ENCODE data around the gene CPM. TPM values are rescaled to one million over a fixed set of nuclear protein-coding genes. Genes with fewer than 3 reads are reported as not detected.

Gene CPM
- polyA plus RNA-seq, 1 donor (not counting 4 experiments of a cell fraction or from before 2014, with no cell fraction given), result 2.5 TPM

GRCh38 chr12:68945255-68945654, 12.3 kb upstream of the CPM start:
- FAIRE-seq, result no peak
- DNase-seq (ENCODE audit: low read depth, low spot score), result no peak
- no peak overlapping the region for H3K27ac ChIP-seq (ENCODE audit: control insufficient read depth, insufficient read depth, low read length)

GRCh38 chr12:68944296-68945076, 11.5 kb upstream of the CPM start:
- H3K36me3 ChIP-seq (ENCODE audit: control insufficient read depth in 2 of 2, extremely low read depth in 1 of 2, insufficient read depth in 2 of 2, low read length in 2 of 2), result no peaks in the 10 kb centered on the region
- H3K4me3 ChIP-seq (ENCODE audit: control insufficient read depth in 2 of 3, extremely low read depth in 1 of 3, insufficient read depth in 2 of 3, low read depth in 1 of 3, low read length in 3 of 3), result no peak overlapping the region
- DNase-seq (ENCODE audit: low read depth, low spot score) (no peak), FAIRE-seq (no peak)
- H3K27me3 ChIP-seq (ENCODE audit: control insufficient read depth, extremely low read depth, insufficient read depth, low read length), result no peaks in the 10 kb centered on the region
- H3K4me2 ChIP-seq (ENCODE audit: control insufficient read depth, extremely low read depth, insufficient read depth, low read depth, low read length), result no peak overlapping the region
- no peaks in the 10 kb centered on the region for H3K4me1 ChIP-seq (ENCODE audit: control insufficient read depth, extremely low read depth, insufficient read depth, low read length)
- no peak overlapping the region for H2AFZ ChIP-seq (ENCODE audit: control insufficient read depth, low read length)
- H3K79me2 ChIP-seq (ENCODE audit: control insufficient read depth, insufficient read depth, low read length), result no peaks in the 10 kb centered on the region
- no peaks in the 10 kb centered on the region for H3K9me3 ChIP-seq (ENCODE audit: control insufficient read depth, low read depth, low read length)
- H3K9ac ChIP-seq (ENCODE audit: control insufficient read depth, extremely low read depth, insufficient read depth, low read length), result no peak overlapping the region
- H4K20me1 ChIP-seq (ENCODE audit: control insufficient read depth, extremely low read depth, insufficient read depth, low read length), result no peaks in the 10 kb centered on the region
- dilution Hi-C loops (cut with MboI; ENCODE audit: extremely low pct_ligation_motif_present, low sequenced_read_pairs), result no loop called here
- no peak for TF ChIP-seq EZH2 (IDR thresholded peaks at IDR 0.05; ENCODE audit: low read length)
- TF ChIP-seq CTCF (optimal IDR thresholded peaks at IDR 0.05 in 1 of 3, IDR thresholded peaks at IDR 0.05 in 1 of 3, conservative IDR thresholded peaks at IDR 0.05 in 1 of 3; ENCODE audit: extremely low read depth in 1 of 3, insufficient read depth in 2 of 3, low read length in 3 of 3), result no peak
- H3K27ac ChIP-seq (ENCODE audit: control insufficient read depth, insufficient read depth, low read length), result no peak overlapping the region
- H3K9me1 ChIP-seq (ENCODE audit: control insufficient read depth, extremely low read depth, insufficient read depth, low read length), result no peaks in the 10 kb centered on the region

More at GRCh38 chr12:68945255-68945654, 12.3 kb upstream of the CPM start:
- Histone ChIP-seq H4K20me1 (ENCODE audit: control insufficient read depth, extremely low read depth, insufficient read depth, low read length) (no peaks in the 10 kb centered on the region), H3K79me2 (ENCODE audit: control insufficient read depth, insufficient read depth, low read length) (no peaks in the 10 kb centered on the region), H3K9me3 (ENCODE audit: control insufficient read depth, low read depth, low read length) (no peaks in the 10 kb centered on the region), H2AFZ (ENCODE audit: control insufficient read depth, low read length) (no peak overlapping the region), H3K36me3 (ENCODE audit: control insufficient read depth in 2 of 2, extremely low read depth in 1 of 2, insufficient read depth in 2 of 2, low read length in 2 of 2) (no peaks in the 10 kb centered on the region), H3K4me1 (ENCODE audit: control insufficient read depth, extremely low read depth, insufficient read depth, low read length) (no peaks in the 10 kb centered on the region), H3K27me3 (ENCODE audit: control insufficient read depth, extremely low read depth, insufficient read depth, low read length) (no peaks in the 10 kb centered on the region), H3K4me2 (ENCODE audit: control insufficient read depth, extremely low read depth, insufficient read depth, low read depth, low read length) (no peak overlapping the region), H3K4me3 (ENCODE audit: control insufficient read depth in 2 of 3, extremely low read depth in 1 of 3, insufficient read depth in 2 of 3, low read depth in 1 of 3, low read length in 3 of 3) (no peak overlapping the region), H3K9me1 (ENCODE audit: control insufficient read depth, extremely low read depth, insufficient read depth, low read length) (no peaks in the 10 kb centered on the region), H3K9ac (ENCODE audit: control insufficient read depth, extremely low read depth, insufficient read depth, low read length) (no peak overlapping the region)
- TF ChIP-seq CTCF (optimal IDR thresholded peaks at IDR 0.05 in 1 of 3, IDR thresholded peaks at IDR 0.05 in 1 of 3, conservative IDR thresholded peaks at IDR 0.05 in 1 of 3; ENCODE audit: extremely low read depth in 1 of 3, insufficient read depth in 2 of 3, low read length in 3 of 3) (no peak), EZH2 (IDR thresholded peaks at IDR 0.05; ENCODE audit: low read length) (no peak)
- dilution Hi-C loops (cut with MboI; ENCODE audit: extremely low pct_ligation_motif_present, low sequenced_read_pairs), result no loop called here

Data from keratinocyte (primary cell).